PC-3 (cell line): ENCODE measurements around the gene FAM53B.

Experiments
- EZH2phosphoT487 ChIP-seq: fragments of 300-600 bp; sonication (generic); IDR thresholded peaks from 2 replicates; pipeline ENCODE4 v1.6.1; 2018; ENCODE audit warnings: mild to moderate bottlenecking, antibody characterized with exemption, low read length, borderline replicate concordance
- TF ChIP-seq, protein P1 (sequence below): fragments of 300-600 bp; sonication (generic); conservative IDR thresholded peaks from 2 replicates; pipeline ENCODE4 v1.5.1; 2017; ENCODE audit warnings: antibody characterized with exemption, low read depth, mild to moderate bottlenecking, low read length

DNA sequence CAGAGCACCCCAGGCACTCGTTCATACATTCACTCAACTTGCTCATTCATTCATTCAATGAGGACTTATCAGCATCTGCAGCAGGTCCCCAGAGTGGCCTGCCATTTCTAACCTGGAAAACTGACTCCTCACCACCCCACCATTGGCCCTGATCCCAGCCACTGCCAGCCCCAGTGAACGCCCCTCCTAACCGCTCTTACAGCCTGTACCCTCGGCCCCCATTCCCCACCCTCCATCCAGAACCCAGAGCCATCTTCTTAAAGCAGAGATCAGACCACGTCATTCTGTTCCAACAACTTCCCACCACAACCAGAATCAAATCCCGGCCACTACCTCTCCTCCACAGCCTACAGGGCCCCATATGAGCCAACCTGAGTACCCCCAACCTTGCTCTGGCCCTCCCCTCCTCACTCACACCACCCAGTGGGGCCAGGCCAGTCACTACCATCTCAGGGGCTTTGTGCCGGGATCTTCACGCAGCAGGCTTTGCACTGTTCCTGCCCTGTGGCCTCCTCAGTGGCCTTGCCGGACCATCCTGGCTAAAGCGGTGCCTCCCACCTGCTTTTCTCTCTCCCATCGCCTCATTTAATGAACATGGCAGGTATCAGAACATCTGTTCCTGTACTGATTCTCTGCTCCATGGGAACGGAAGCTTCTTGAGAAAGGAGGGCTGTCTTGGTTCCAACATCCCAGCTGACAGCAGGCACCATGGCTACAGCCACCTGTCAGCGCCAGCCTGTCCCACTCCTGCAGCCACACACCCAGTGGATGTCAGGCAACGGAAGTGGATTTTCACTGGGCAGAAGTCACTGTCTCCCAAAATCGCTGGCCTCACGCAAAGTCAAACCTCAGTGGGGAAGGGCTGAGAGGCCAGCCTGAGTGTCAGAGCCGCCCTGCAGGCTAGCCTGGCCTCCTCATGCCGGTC is 45.4 kb downstream of the FAM53B start:
- TF ChIP-seq EZH2phosphoT487 = no peak
- TF ChIP-seq, protein P1, sequence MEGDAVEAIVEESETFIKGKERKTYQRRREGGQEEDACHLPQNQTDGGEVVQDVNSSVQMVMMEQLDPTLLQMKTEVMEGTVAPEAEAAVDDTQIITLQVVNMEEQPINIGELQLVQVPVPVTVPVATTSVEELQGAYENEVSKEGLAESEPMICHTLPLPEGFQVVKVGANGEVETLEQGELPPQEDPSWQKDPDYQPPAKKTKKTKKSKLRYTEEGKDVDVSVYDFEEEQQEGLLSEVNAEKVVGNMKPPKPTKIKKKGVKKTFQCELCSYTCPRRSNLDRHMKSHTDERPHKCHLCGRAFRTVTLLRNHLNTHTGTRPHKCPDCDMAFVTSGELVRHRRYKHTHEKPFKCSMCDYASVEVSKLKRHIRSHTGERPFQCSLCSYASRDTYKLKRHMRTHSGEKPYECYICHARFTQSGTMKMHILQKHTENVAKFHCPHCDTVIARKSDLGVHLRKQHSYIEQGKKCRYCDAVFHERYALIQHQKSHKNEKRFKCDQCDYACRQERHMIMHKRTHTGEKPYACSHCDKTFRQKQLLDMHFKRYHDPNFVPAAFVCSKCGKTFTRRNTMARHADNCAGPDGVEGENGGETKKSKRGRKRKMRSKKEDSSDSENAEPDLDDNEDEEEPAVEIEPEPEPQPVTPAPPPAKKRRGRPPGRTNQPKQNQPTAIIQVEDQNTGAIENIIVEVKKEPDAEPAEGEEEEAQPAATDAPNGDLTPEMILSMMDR = no peak
